Kidney epithelial cell (primary cell): ENCODE measurements around the gene NSG2. TPM values are rescaled to one million over a fixed set of nuclear protein-coding genes. Genes with fewer than 3 reads are reported as not detected.
A peak's percentile ranks its signal among the peaks of the same experiment; 100 is the strongest.

Experiments
- DNase-seq: peaks from one replicate; pipeline ENCODE4 v3.0.0-alpha.2; 2010; ENCODE audit warnings: low read depth
- H3K27me3 ChIP-seq: 2 replicates; pipeline ENCODE4 v1.6.0; 2011; ENCODE audit warnings: low read length; ENCODE audit not compliant: control insufficient read depth, insufficient read depth
- H3K36me3 ChIP-seq: 2 replicates; pipeline ENCODE4 v1.5.1; 2011; ENCODE audit warnings: low read length; ENCODE audit not compliant: control insufficient read depth, insufficient read depth
- H3K4me3 ChIP-seq: 2 replicates; pipeline ENCODE4 v1.5.1; 2011; ENCODE audit warnings: low read depth, mild to moderate bottlenecking, control low read depth, low read length
- total RNA-seq: library from RNA; depleted of rRNA; stranded (reverse); fragments of >200 nt; gene quantifications from 2 replicates; pipeline ENCODE4 v1.2.3, GENCODE V29; 2015
- TF ChIP-seq, protein P1 (sequence below): IDR thresholded peaks from 2 replicates; pipeline ENCODE4 v1.5.1; 2011; ENCODE audit warnings: mild to moderate bottlenecking, moderate library complexity, low read length, control low read depth, inconsistent platforms; ENCODE audit not compliant: insufficient read depth, poor library complexity, severe bottlenecking

NSG2 gene
- total RNA-seq, 1 donor from 2014 or later: not detected

DNA sequence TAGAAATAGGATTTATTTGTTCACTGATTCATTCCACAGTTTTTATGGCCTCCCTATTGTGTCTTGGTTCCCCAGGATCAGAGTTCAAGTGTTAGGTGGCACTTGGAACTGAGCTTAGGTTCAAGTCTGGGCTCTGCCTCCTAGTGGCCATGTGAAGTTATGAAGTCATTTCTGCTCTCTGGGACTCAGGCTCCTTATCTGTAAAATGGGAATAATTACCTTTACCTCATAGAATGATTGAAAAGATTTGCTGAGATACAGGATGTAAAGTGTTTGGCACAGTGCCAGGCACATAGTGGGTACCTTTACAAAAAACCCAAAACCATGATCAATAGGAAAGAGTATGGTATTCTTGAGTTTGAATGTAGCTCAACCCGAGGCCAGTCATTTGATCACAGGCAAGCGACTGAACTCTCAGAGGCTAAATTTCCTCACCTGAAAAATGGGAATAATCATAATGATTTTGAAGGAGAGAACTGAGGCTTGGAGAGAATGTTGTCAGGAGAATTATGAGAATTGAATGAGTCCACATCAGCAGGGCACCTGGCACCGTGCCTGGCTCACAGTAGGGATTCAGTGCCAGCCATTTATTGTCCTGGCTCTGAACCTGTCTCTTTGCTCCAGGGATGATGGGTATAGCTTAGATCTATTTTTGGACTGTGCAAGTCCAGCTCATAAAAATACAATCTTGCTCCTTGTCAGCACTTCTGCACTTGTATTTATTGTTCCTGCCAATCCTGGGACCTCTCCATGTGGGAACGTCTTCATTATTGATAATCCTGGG, 10.8 kb downstream of the NSG2 start:
- no peak for DNase-seq
- Histone ChIP-seq H3K27me3 (no peaks in the 10 kb centered on the region), H3K4me3 (no peak overlapping the region), H3K36me3 (no peaks in the 10 kb centered on the region)
- TF ChIP-seq, protein P1, sequence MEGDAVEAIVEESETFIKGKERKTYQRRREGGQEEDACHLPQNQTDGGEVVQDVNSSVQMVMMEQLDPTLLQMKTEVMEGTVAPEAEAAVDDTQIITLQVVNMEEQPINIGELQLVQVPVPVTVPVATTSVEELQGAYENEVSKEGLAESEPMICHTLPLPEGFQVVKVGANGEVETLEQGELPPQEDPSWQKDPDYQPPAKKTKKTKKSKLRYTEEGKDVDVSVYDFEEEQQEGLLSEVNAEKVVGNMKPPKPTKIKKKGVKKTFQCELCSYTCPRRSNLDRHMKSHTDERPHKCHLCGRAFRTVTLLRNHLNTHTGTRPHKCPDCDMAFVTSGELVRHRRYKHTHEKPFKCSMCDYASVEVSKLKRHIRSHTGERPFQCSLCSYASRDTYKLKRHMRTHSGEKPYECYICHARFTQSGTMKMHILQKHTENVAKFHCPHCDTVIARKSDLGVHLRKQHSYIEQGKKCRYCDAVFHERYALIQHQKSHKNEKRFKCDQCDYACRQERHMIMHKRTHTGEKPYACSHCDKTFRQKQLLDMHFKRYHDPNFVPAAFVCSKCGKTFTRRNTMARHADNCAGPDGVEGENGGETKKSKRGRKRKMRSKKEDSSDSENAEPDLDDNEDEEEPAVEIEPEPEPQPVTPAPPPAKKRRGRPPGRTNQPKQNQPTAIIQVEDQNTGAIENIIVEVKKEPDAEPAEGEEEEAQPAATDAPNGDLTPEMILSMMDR: peak; percentile 4

DNA sequence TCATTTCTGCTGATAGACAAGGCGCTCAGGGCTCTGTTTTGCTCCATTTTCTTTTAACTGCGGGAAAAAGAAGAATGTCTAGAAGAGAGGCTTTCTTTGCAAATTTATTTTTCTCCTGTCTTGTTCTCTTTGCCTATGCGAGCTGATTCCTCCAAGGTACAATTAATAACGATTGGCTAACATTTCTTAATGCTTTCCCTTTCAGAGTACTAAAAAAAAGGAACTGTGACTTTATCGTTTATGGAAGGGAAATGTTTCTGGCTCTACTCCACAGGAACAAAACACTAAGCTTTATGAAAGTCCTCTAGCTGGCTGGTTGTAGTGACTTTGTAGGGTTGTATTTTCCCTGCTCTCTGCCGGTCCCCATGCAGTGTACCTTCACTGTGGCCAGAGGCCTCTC, 11.7 kb downstream of the NSG2 start:
- no peak for DNase-seq
- no peaks in the 10 kb centered on the region for H3K36me3 ChIP-seq
- TF ChIP-seq, protein P1: no peak
- H3K4me3 ChIP-seq: no peak overlapping the region
- H3K27me3 ChIP-seq: no peaks in the 10 kb centered on the region

DNA sequence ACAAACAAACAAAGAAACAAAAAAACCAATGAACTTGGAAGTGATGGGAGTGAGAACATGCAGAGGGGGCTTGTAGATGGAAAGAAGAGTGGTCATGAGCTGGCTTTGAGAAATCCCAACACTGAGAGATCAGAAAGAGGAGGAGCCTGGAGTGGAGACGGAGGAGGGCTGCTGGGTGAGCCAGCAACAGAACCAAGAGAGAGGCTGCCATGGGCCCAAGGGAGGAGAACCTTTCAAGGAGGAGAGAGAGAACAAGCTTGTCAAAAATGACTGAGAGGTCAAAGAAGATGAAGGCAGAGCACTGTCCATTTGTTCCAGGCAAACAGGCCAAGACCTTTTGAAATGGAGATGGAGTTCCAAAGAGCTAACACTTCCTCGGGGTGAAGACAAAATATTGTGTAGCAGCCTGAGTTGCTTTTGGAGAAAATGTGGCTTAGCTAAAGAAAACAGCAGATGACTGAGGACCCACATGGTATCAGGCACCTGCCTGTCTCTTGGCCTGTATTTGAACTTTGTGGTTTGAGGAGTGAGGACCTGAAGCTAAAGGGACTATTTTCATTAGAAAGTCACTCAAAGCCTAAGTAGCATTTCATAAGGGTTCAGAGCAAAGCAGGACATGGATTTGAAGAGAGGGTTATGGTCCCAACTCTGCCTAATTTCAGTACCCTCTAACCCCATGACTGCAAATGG, 13.1 kb downstream of the NSG2 start:
- Histone ChIP-seq H3K36me3 (no peaks in the 10 kb centered on the region), H3K27me3 (no peaks in the 10 kb centered on the region), H3K4me3 (no peak overlapping the region)
- TF ChIP-seq, protein P1: no peak
- DNase-seq: no peak

DNA sequence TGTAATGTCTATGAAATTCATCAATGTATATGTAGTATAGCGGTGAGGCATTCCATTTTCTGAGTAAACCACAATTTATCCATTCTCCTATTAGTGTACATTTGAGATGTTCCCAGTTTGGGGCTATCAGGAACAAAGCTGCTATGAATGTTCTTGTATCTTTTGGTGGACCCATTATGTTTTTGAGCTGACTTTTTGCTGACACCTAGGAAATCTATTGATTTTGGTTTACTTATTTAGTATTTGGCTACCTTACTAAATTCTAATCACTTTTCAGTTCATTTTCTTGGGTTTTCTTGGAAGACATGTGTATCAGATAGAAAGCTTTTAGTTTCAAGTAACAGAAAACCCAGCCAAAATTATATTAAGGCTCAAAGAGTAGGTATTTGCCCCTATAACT, 13.7 kb downstream of the NSG2 start:
- no peaks in the 10 kb centered on the region for H3K36me3 ChIP-seq
- TF ChIP-seq, protein P1: no peak
- DNase-seq: no peak
- no peaks in the 10 kb centered on the region for H3K27me3 ChIP-seq
- H3K4me3 ChIP-seq: no peak overlapping the region

DNA sequence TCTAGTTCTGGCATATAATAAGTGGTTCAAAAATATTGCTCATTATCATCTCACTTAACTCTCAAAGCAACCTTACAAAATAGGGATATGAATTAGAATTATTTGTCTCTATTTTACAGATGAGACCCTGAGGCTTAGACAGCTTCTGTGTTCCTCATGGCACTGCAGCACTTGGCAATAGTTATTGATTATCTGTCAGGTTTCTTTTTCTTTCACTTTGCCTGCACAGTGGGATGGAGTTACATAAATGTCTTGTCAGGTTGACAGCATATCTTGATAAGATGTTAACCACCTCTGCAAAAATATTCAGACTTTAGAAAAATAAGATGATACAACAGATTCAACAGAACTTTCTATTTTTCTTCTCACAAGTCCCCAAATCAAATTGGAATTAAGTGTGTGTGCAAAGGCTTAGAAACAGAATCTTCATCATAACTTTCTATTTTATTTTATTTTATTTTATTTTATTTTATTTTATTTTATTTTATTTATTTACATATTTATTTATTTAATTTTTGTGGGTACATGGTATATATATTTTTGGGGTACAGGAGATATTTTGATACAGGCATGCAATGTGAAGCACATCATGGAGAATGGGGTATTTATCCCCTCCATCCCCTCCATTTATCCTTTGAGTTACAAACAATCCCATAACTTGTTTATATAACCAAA, 17.7 kb downstream of the NSG2 start:
- no peaks in the 10 kb centered on the region for H3K36me3 ChIP-seq
- H3K4me3 ChIP-seq: no peak overlapping the region
- H3K27me3 ChIP-seq: no peaks in the 10 kb centered on the region
- TF ChIP-seq, protein P1: no peak
- no peak for DNase-seq
